ENCODE measurements around the gene PLPPR3. TPM values are rescaled to one million over a fixed set of nuclear protein-coding genes. Genes with fewer than 3 reads are reported as not detected.

Gene PLPPR3
- polyA plus RNA-seq, 1 donor from 2014 or later = 239 TPM

DNA sequence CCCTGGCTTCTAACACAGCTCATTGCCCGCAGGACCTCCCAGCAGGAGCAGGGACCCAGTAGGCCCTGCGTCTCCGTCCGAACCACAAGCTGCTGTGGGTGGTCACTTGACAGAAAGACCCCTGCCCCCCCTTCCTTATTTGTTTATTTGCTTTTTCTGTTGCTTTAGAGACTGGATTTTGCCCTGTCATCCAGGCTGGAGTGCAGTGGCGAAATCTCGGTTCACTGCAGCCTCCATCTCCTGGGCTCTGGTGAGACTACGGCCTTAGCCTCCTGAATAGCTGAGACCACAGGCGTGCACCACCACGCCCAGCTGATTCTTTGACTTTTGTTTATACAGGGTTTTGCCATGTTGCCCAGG is 32.1 kb downstream of the PLPPR3 start:
- Histone ChIP-seq H3K4me2 (ENCODE audit: low read length) (no peak overlapping the region), H3K9me2 (ENCODE audit: insufficient read depth, low read length) (no peaks in the 10 kb centered on the region), H3K79me2 (replicated peaks; ENCODE audit: insufficient read depth, low read length) (no peaks in the 10 kb centered on the region), H2AFZ (ENCODE audit: low read depth, low read length) (peak overlapping the region; percentile 27), H3K9me3 (ENCODE audit: low read length) (no peaks in the 10 kb centered on the region), H3K9ac (ENCODE audit: low read length) (no peak overlapping the region), H3F3A (ENCODE audit: insufficient read depth, low read length, poor library complexity, severe bottlenecking) (no peaks in the 10 kb centered on the region), H3K36me3 (ENCODE audit: insufficient read depth, low read length) (no peaks in the 10 kb centered on the region), H4K20me1 (ENCODE audit: insufficient read depth) (no peaks in the 10 kb centered on the region), H3K27ac (ENCODE audit: low read length) (no peak overlapping the region), H3K27me3 (ENCODE audit: insufficient read depth, low read depth, low read length) (no peaks in the 10 kb centered on the region), H3K4me3 (ENCODE audit: low read length) (no peak overlapping the region)
- no peak for TF ChIP-seq SMC3 (conservative IDR thresholded peaks at IDR 0.05; ENCODE audit: poor library complexity)
- TF ChIP-seq POLR2AphosphoS5 (IDR thresholded peaks at IDR 0.05) = no peak
- no peak for TF ChIP-seq TAF1 (IDR thresholded peaks at IDR 0.05; ENCODE audit: low read depth)

DNA sequence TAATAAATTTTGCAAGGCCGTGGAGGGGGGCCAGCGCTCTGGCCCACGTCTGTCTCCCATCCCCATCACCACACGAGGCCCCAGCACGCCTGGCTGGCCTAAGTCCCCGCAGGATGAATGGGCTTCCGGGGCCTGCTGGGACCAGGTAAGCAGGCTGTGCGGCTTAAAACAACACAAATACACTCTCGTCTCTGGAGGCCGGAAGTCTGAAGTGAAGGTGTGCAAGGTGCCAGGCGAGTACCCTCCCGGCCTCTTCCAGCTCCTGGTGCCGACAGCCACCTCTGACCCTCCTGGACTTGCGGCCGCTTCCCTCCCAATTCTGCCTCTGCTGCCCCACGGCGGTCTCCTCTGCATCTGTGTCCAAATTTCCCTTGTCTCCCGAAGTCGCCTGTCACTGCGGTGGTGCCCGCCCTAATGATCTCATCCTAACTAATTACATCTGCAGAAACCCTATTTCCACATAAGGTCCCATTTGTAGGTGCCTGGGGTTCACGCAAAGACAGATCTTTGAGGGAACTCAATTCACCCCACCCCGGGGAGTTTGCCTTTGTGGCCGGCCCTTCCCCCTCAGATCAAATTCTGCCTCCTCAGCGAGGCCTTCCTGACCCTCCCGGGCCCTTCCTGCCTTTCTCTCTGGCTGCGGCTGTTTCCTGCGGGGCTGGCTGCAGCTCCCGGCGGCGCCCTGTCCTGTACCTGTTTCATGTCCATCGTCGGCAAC is 32.6 kb downstream of the PLPPR3 start:
- H3K9me3 ChIP-seq (ENCODE audit: low read length) = no peaks in the 10 kb centered on the region
- no peaks in the 10 kb centered on the region for H3K36me3 ChIP-seq (ENCODE audit: insufficient read depth, low read length)
- H3K79me2 ChIP-seq (replicated peaks; ENCODE audit: insufficient read depth, low read length) = no peaks in the 10 kb centered on the region
- no peak overlapping the region for H3K9ac ChIP-seq (ENCODE audit: low read length)
- no peaks in the 10 kb centered on the region for H3F3A ChIP-seq (ENCODE audit: insufficient read depth, low read length, poor library complexity, severe bottlenecking)
- no peak overlapping the region for H3K27ac ChIP-seq (ENCODE audit: low read length)
- peak overlapping the region; percentile 27 for H2AFZ ChIP-seq (ENCODE audit: low read depth, low read length)
- TF ChIP-seq, protein P1, sequence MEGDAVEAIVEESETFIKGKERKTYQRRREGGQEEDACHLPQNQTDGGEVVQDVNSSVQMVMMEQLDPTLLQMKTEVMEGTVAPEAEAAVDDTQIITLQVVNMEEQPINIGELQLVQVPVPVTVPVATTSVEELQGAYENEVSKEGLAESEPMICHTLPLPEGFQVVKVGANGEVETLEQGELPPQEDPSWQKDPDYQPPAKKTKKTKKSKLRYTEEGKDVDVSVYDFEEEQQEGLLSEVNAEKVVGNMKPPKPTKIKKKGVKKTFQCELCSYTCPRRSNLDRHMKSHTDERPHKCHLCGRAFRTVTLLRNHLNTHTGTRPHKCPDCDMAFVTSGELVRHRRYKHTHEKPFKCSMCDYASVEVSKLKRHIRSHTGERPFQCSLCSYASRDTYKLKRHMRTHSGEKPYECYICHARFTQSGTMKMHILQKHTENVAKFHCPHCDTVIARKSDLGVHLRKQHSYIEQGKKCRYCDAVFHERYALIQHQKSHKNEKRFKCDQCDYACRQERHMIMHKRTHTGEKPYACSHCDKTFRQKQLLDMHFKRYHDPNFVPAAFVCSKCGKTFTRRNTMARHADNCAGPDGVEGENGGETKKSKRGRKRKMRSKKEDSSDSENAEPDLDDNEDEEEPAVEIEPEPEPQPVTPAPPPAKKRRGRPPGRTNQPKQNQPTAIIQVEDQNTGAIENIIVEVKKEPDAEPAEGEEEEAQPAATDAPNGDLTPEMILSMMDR (IDR thresholded peaks at IDR 0.05; ENCODE audit: poor library complexity, severe bottlenecking) = no peak
- no peak for TF ChIP-seq EP300 (conservative IDR thresholded peaks at IDR 0.05; ENCODE audit: poor library complexity, severe bottlenecking)
- TF ChIP-seq, protein P2, sequence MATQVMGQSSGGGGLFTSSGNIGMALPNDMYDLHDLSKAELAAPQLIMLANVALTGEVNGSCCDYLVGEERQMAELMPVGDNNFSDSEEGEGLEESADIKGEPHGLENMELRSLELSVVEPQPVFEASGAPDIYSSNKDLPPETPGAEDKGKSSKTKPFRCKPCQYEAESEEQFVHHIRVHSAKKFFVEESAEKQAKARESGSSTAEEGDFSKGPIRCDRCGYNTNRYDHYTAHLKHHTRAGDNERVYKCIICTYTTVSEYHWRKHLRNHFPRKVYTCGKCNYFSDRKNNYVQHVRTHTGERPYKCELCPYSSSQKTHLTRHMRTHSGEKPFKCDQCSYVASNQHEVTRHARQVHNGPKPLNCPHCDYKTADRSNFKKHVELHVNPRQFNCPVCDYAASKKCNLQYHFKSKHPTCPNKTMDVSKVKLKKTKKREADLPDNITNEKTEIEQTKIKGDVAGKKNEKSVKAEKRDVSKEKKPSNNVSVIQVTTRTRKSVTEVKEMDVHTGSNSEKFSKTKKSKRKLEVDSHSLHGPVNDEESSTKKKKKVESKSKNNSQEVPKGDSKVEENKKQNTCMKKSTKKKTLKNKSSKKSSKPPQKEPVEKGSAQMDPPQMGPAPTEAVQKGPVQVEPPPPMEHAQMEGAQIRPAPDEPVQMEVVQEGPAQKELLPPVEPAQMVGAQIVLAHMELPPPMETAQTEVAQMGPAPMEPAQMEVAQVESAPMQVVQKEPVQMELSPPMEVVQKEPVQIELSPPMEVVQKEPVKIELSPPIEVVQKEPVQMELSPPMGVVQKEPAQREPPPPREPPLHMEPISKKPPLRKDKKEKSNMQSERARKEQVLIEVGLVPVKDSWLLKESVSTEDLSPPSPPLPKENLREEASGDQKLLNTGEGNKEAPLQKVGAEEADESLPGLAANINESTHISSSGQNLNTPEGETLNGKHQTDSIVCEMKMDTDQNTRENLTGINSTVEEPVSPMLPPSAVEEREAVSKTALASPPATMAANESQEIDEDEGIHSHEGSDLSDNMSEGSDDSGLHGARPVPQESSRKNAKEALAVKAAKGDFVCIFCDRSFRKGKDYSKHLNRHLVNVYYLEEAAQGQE (IDR thresholded peaks at IDR 0.05; ENCODE audit: borderline replicate concordance) = no peak
- no peak for TF ChIP-seq MXI1 (conservative IDR thresholded peaks at IDR 0.05; ENCODE audit: poor library complexity, severe bottlenecking)
- TF ChIP-seq TAF1 (IDR thresholded peaks at IDR 0.05; ENCODE audit: low read depth) = no peak
- TF ChIP-seq SMC3 (conservative IDR thresholded peaks at IDR 0.05; ENCODE audit: poor library complexity) = no peak
- no peak for TF ChIP-seq EZH2 (IDR thresholded peaks at IDR 0.05; ENCODE audit: borderline replicate concordance, insufficient read depth, low read length, poor library complexity, severe bottlenecking)
- no peak for TF ChIP-seq POLR2AphosphoS5 (IDR thresholded peaks at IDR 0.05)
- TF ChIP-seq RAD21 (conservative IDR thresholded peaks at IDR 0.05) = no peak
- no peak overlapping the region for H3K4me3 ChIP-seq (ENCODE audit: low read length)
- no peaks in the 10 kb centered on the region for H3K9me2 ChIP-seq (ENCODE audit: insufficient read depth, low read length)
- H3K4me2 ChIP-seq (ENCODE audit: low read length) = no peak overlapping the region
- no peaks in the 10 kb centered on the region for H3K27me3 ChIP-seq (ENCODE audit: insufficient read depth, low read depth, low read length)
- H4K20me1 ChIP-seq (ENCODE audit: insufficient read depth) = no peaks in the 10 kb centered on the region
